ENCODE results near the gene CHSY1. TPM values are rescaled to one million over a fixed set of nuclear protein-coding genes. Genes with fewer than 3 reads are reported as not detected.

The CHSY1 gene
- total RNA-seq, 1 donor from 2014 or later: 23.3 TPM

DNA sequence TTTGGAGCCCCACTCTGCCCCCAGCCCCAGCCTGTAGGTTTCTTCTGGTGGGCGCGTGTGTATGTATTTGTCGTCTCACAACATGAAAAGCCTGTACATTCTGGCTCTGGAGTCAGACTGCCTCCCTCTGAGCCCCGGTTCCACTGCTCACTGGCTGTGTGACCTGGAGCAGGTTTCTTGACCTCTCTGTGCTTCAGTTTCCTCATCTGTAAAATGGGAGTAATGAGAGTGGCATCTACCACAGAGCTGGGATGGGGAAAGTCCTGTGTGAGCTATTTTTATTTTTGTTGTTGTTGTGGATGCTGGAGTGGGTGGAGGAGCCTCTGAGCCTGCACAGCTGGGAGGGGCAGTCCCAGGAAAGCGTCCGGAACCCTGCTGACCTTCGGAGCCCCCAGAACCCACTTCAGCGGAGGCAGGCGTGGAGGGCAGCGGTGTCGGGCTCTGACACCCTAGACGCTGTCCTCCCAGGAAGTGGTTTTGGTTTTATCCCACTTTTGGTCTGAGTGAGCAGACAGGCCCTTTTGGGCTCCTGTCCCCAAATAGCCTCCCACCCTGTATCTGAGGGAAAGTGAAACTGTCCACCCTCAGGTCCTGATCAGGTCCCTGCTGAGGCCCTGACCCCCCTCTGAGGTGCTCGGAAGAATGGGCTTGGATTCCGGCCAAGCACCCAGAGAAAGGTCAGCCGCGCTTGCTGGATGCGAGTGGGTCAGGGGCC lies 103.5 kb downstream of the CHSY1 start:
- Mint-ChIP-seq H3K36me3 (no peaks in the 10 kb centered on the region), H3K27me3 (ENCODE audit: insufficient read depth, low read depth) (peaks cover 4% of the 10 kb centered on the region), H3K27ac (no peak overlapping the region), H3K4me3 (no peak overlapping the region), H3K9me3 (peaks cover 2% of the 10 kb centered on the region), H3K4me1 (peaks cover 7% of the 10 kb centered on the region)
- H3K79me2 ChIP-seq (ENCODE audit: low read depth): no peaks in the 10 kb centered on the region
- no peaks in the 10 kb centered on the region for H3K36me3 ChIP-seq
- no peak overlapping the region for H2AFZ ChIP-seq (replicated peaks)
- no peaks in the 10 kb centered on the region for H3F3A ChIP-seq (ENCODE audit: low read depth)
- no peaks in the 10 kb centered on the region for H3K27me3 ChIP-seq
- H3K9ac ChIP-seq: no peak overlapping the region
- H3K27ac ChIP-seq: no peak overlapping the region
- TF ChIP-seq EZH2phosphoT487 (IDR thresholded peaks at IDR 0.05) (no peak), EZH2 (IDR thresholded peaks at IDR 0.05) (no peak)
- TF ChIP-seq, protein P1, sequence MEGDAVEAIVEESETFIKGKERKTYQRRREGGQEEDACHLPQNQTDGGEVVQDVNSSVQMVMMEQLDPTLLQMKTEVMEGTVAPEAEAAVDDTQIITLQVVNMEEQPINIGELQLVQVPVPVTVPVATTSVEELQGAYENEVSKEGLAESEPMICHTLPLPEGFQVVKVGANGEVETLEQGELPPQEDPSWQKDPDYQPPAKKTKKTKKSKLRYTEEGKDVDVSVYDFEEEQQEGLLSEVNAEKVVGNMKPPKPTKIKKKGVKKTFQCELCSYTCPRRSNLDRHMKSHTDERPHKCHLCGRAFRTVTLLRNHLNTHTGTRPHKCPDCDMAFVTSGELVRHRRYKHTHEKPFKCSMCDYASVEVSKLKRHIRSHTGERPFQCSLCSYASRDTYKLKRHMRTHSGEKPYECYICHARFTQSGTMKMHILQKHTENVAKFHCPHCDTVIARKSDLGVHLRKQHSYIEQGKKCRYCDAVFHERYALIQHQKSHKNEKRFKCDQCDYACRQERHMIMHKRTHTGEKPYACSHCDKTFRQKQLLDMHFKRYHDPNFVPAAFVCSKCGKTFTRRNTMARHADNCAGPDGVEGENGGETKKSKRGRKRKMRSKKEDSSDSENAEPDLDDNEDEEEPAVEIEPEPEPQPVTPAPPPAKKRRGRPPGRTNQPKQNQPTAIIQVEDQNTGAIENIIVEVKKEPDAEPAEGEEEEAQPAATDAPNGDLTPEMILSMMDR (IDR thresholded peaks at IDR 0.05): no peak
- no peaks in the 10 kb centered on the region for H3K9me3 ChIP-seq (ENCODE audit: low read depth)
- H3K4me3 ChIP-seq: no peak overlapping the region
- no peak overlapping the region for H3K4me2 ChIP-seq
- H4K20me1 ChIP-seq (ENCODE audit: low read depth): no peaks in the 10 kb centered on the region
- no peak for DNase-seq (ENCODE audit: low spot score)
- H3K4me1 ChIP-seq: no peaks in the 10 kb centered on the region

- no peaks in the 10 kb centered on the region for H3K79me2 ChIP-seq (ENCODE audit: low read depth)
- no peak overlapping the region for H3K4me2 ChIP-seq
- H3K4me1 ChIP-seq: no peaks in the 10 kb centered on the region
- Mint-ChIP-seq H3K4me3 (no peak overlapping the region), H3K9me3 (peaks cover 2% of the 10 kb centered on the region), H3K4me1 (peaks cover 7% of the 10 kb centered on the region), H3K27ac (no peak overlapping the region), H3K36me3 (no peaks in the 10 kb centered on the region), H3K27me3 (ENCODE audit: insufficient read depth, low read depth) (peaks cover 4% of the 10 kb centered on the region)
- no peaks in the 10 kb centered on the region for H3K27me3 ChIP-seq
- no peak for DNase-seq (ENCODE audit: low spot score)
- H3K9ac ChIP-seq: no peak overlapping the region
- H3F3A ChIP-seq (ENCODE audit: low read depth): no peaks in the 10 kb centered on the region
- no peaks in the 10 kb centered on the region for H3K9me3 ChIP-seq (ENCODE audit: low read depth)
- no peak overlapping the region for H3K4me3 ChIP-seq
- no peak overlapping the region for H2AFZ ChIP-seq (replicated peaks)
- no peak overlapping the region for H3K27ac ChIP-seq
- TF ChIP-seq, protein P1 (IDR thresholded peaks at IDR 0.05): no peak
- TF ChIP-seq EZH2phosphoT487 (IDR thresholded peaks at IDR 0.05) (no peak), EZH2 (IDR thresholded peaks at IDR 0.05) (no peak)
- H4K20me1 ChIP-seq (ENCODE audit: low read depth): no peaks in the 10 kb centered on the region
- no peaks in the 10 kb centered on the region for H3K36me3 ChIP-seq
Observed at GRCh38 chr15:101147181-101147580, 104.7 kb downstream of the CHSY1 start.

GRCh38 chr15:101146118-101146702 lies 105.6 kb downstream of the CHSY1 start:
- Histone ChIP-seq H2AFZ (replicated peaks) (no peak overlapping the region), H3K4me1 (no peaks in the 10 kb centered on the region), H3K27ac (no peak overlapping the region), H3K4me2 (no peak overlapping the region), H3K9ac (no peak overlapping the region), H3K36me3 (no peaks in the 10 kb centered on the region), H3K4me3 (no peak overlapping the region), H3F3A (ENCODE audit: low read depth) (no peaks in the 10 kb centered on the region), H3K27me3 (no peaks in the 10 kb centered on the region), H3K79me2 (ENCODE audit: low read depth) (no peaks in the 10 kb centered on the region), H4K20me1 (ENCODE audit: low read depth) (no peaks in the 10 kb centered on the region), H3K9me3 (ENCODE audit: low read depth) (no peaks in the 10 kb centered on the region)
- DNase-seq (ENCODE audit: low spot score): no peak
- TF ChIP-seq, protein P1 (IDR thresholded peaks at IDR 0.05): no peak
- no peak for TF ChIP-seq EZH2phosphoT487 (IDR thresholded peaks at IDR 0.05)
- peaks cover 2% of the 10 kb centered on the region for H3K9me3 Mint-ChIP-seq
- peaks cover 4% of the 10 kb centered on the region for H3K27me3 Mint-ChIP-seq (ENCODE audit: insufficient read depth, low read depth)
- peaks cover 7% of the 10 kb centered on the region for H3K4me1 Mint-ChIP-seq
- H3K36me3 Mint-ChIP-seq: no peaks in the 10 kb centered on the region
- no peak overlapping the region for H3K27ac Mint-ChIP-seq
- H3K4me3 Mint-ChIP-seq: no peak overlapping the region

Data from neural progenitor cell (in vitro differentiated cells).